Measurements from ENCODE around the gene HMG20A.

The HMG20A gene

DNA sequence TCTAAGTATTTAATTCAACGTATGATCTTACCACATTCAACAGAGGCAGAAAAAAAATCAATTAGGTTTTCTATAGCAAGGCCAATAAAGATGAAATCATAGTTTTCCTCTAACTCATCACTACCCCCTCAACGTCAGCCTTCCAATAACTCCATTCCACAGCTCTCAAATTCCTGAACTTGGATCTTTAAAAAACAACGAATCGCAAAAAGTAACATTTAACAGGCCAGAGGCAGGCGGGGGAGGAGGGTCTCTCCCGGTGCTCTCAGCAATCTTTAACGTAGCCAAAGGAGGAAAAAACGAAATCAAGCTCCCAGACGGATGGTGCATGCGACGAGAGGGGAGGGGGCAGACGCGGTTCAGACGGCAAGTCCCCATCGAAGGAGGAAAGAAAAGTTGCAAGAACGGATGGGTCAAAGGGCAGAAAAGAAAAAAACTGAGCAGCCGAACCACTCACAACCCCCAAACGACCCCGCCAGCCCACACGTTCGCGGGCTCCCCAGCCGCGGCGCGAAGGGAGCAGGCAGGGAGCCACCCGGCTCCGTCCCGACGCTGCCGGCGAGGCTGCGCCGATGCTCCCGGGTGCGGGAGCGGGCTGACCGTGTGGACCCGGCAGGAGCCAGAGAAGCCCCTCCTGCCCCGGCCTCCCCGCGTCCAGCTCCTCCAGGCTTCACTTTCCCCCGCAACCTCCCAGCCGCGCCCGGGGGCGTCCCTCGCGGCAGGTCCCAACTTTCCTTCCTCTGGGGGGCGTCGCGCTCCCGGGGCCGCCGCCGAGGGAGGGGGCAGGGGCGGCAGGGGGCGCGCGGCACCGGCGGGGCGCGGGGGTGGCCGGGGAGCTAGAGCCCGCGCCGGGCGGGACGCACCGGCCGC is 1.5 kb upstream of the HMG20A start:
- TF ChIP-seq, protein P1, sequence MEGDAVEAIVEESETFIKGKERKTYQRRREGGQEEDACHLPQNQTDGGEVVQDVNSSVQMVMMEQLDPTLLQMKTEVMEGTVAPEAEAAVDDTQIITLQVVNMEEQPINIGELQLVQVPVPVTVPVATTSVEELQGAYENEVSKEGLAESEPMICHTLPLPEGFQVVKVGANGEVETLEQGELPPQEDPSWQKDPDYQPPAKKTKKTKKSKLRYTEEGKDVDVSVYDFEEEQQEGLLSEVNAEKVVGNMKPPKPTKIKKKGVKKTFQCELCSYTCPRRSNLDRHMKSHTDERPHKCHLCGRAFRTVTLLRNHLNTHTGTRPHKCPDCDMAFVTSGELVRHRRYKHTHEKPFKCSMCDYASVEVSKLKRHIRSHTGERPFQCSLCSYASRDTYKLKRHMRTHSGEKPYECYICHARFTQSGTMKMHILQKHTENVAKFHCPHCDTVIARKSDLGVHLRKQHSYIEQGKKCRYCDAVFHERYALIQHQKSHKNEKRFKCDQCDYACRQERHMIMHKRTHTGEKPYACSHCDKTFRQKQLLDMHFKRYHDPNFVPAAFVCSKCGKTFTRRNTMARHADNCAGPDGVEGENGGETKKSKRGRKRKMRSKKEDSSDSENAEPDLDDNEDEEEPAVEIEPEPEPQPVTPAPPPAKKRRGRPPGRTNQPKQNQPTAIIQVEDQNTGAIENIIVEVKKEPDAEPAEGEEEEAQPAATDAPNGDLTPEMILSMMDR (IDR thresholded peaks at IDR 0.05; ENCODE audit: unreplicated experiment in 3 of 3) = peak in 1 of 3 experiments; percentile 31
- Mint-ChIP-seq H3K36me3 (ENCODE audit: low read depth) (no peaks in the 10 kb centered on the region), H3K27me3 (ENCODE audit: low read depth) (no peaks in the 10 kb centered on the region), H3K4me3 (peak overlapping the region; percentile 96 to 99 (median 99)), H3K27ac (peak overlapping the region; percentile 95 to 98 (median 98)), H3K4me1 (peaks cover 39% of the 10 kb centered on the region), H3K9me3 (no peaks in the 10 kb centered on the region)

DNA sequence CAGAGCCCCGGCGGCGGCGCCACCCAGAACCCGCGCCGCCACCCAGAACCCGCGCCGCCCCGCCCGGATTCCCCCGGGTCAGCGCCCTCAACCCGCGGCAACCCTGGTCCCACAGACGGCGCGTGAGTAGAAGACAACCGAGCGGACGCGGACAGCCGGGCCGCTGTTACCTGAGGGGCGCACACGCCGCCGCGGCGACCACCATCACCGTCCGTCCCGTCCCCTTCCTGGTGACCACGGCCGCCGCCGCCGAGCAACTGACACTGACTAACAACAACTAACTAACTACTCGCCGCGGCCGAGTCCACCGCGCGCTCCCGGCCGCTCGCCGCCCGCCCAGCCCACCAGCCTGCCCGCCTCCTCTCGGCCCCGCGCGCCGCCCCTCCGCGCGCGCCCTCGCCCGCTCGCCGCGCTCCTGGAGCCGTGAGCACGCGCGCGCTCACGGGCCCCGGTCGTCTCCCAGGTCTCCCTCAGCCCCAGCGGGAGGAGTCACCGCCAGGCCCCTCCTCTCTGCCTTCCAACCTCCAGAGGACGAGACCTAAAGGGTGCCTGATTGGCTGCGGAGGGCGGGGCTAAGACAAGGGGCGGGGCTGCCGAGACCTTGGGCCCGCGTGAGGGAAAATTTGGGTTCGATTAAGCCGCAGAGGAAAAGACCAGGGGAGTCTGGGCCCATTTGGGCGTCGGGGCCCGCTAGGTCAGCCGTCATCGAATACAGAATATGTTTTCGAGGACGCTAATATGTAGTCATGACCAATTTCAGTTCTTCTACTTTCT is 665 bp upstream of the HMG20A start, which contains the start of gene PEAK1:
PEAK1 (minus strand) TSS at position 269 of the 774 bp plus-strand sequence. CDS start 238,178 bp downstream, outside the sequence.
- TF ChIP-seq, protein P1 (IDR thresholded peaks at IDR 0.05; ENCODE audit: unreplicated experiment in 3 of 3) = no peak
- Mint-ChIP-seq H3K27me3 (ENCODE audit: low read depth) (no peaks in the 10 kb centered on the region), H3K4me1 (peaks cover 48% of the 10 kb centered on the region), H3K4me3 (peak within 1 kb of the TSS; percentile 98 to 99 (median 99)), H3K36me3 (ENCODE audit: low read depth) (no peaks in the 10 kb centered on the region), H3K9me3 (no peaks in the 10 kb centered on the region), H3K27ac (peak within 1 kb of the TSS; percentile 97 to 100 (median 100))

DNA sequence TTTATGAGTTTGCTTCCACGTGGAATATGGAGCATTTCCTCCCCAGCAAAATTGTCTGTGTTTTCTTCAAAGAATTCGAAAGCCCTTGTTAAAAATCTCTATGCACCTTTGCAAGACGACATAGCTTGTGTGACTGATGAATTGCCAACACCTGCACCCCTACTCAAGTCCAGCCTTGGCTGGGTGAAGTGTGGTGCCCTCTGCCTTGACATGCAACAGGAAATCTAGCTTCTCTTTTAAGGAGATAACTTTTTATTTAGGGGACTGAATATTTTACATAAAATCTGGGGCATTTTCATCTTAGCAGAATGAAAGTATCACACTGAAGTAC is 647 bp downstream of the HMG20A start:
- Mint-ChIP-seq H3K27ac (peak overlapping the region; percentile 97 to 100 (median 100)), H3K9me3 (no peaks in the 10 kb centered on the region), H3K4me3 (peak overlapping the region; percentile 98 to 99 (median 98)), H3K4me1 (peaks cover 51% of the 10 kb centered on the region), H3K36me3 (ENCODE audit: low read depth) (no peaks in the 10 kb centered on the region), H3K27me3 (ENCODE audit: low read depth) (no peaks in the 10 kb centered on the region)
- TF ChIP-seq, protein P1 (IDR thresholded peaks at IDR 0.05; ENCODE audit: unreplicated experiment in 3 of 3) = no peak

DNA sequence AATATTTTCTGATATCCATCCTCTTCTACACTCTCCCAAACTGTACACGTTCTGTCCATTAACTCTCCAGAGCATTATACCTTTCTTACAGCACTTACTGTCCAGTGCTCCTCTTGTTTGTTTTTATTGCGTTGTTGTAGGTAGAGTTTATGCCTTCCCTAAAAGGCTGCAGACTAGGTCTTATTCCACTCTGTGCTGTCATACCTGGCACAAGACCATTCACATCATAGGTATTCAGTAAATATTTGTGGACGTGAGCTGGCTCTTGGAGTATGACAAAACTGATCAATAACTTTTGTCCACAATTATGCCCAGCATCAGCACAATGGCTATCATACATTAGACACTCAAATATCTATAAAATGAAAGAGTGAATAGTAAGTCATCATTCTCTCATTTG is 4.4 kb downstream of the HMG20A start:
- Mint-ChIP-seq H3K27me3 (ENCODE audit: low read depth) (no peaks in the 10 kb centered on the region), H3K4me3 (peak overlapping the region in 1 of 3 experiments; percentile 37), H3K9me3 (no peaks in the 10 kb centered on the region)

DNA sequence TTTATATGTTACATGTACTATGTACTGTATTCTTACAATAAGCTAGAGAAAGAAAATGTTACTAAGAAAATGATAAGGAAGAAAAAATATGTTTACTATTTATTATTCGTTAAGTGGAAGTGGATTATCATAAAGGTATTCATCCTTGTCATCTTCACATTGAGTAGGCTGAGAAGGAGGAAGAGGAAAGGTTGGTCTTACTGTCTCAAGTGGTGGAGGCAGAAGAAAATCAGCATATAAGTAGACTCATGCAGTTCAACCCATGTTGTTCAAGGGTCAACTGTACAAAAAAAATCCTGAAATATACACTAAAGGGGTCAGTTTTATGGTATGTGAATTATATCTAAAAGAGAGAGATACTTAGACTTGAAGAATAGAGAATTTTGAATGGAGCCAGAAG is 5.7 kb downstream of the HMG20A start:
- Mint-ChIP-seq H3K4me3 (no peak overlapping the region), H3K9me3 (no peaks in the 10 kb centered on the region), H3K4me1 (peaks cover 35% of the 10 kb centered on the region), H3K36me3 (ENCODE audit: low read depth) (peaks cover 5% of the 10 kb centered on the region), H3K27me3 (ENCODE audit: low read depth) (no peaks in the 10 kb centered on the region), H3K27ac (no peak overlapping the region)
- TF ChIP-seq, protein P1 (IDR thresholded peaks at IDR 0.05; ENCODE audit: unreplicated experiment in 3 of 3) = no peak

More for the DNA sequence above, 4.4 kb downstream of the HMG20A start:
- H3K36me3 Mint-ChIP-seq (ENCODE audit: low read depth) = no peaks in the 10 kb centered on the region
- TF ChIP-seq, protein P1 (IDR thresholded peaks at IDR 0.05; ENCODE audit: unreplicated experiment in 3 of 3) = no peak
- no peak overlapping the region for H3K27ac Mint-ChIP-seq
- H3K4me1 Mint-ChIP-seq = peaks cover 35% of the 10 kb centered on the region

Measured in nephron (organoid).